ENCODE measurements around the gene NEK11. TPM values are rescaled to one million over a fixed set of nuclear protein-coding genes. Genes with fewer than 3 reads are reported as not detected.
A peak's percentile ranks its signal among the peaks of the same experiment; 100 is the strongest.

Gene NEK11
- polyA plus RNA-seq, 1 donor (not counting 4 experiments of a cell fraction or from before 2014, with no cell fraction given): 9.4 TPM

GRCh38 chr3:131348911-131349310, 322.2 kb downstream of the NEK11 start:
- Histone ChIP-seq H3K27me3 (ENCODE audit: control insufficient read depth, extremely low read depth, insufficient read depth, low read length) (no peaks in the 10 kb centered on the region), H4K20me1 (ENCODE audit: control insufficient read depth, extremely low read depth, insufficient read depth, low read length) (no peaks in the 10 kb centered on the region), H2AFZ (ENCODE audit: control insufficient read depth, low read length) (no peak overlapping the region), H3K4me2 (ENCODE audit: control insufficient read depth, extremely low read depth, insufficient read depth, low read depth, low read length) (peak overlapping the region; percentile 0), H3K9me3 (ENCODE audit: control insufficient read depth, low read depth, low read length) (no peaks in the 10 kb centered on the region), H3K4me3 (ENCODE audit: control insufficient read depth in 2 of 3, extremely low read depth in 1 of 3, insufficient read depth in 2 of 3, low read depth in 1 of 3, low read length in 3 of 3) (no peak overlapping the region), H3K9ac (ENCODE audit: control insufficient read depth, extremely low read depth, insufficient read depth, low read length) (no peak overlapping the region), H3K79me2 (ENCODE audit: control insufficient read depth, insufficient read depth, low read length) (no peaks in the 10 kb centered on the region), H3K27ac (ENCODE audit: control insufficient read depth, insufficient read depth, low read length) (no peak overlapping the region), H3K36me3 (ENCODE audit: control insufficient read depth in 2 of 2, extremely low read depth in 1 of 2, insufficient read depth in 2 of 2, low read length in 2 of 2) (no peaks in the 10 kb centered on the region), H3K4me1 (ENCODE audit: control insufficient read depth, extremely low read depth, insufficient read depth, low read length) (peaks cover 18% of the 10 kb centered on the region), H3K9me1 (ENCODE audit: control insufficient read depth, extremely low read depth, insufficient read depth, low read length) (no peaks in the 10 kb centered on the region)
- dilution Hi-C loops (cut with MboI; ENCODE audit: extremely low pct_ligation_motif_present, low sequenced_read_pairs): no loop called here
- no peak for TF ChIP-seq CTCF (optimal IDR thresholded peaks at IDR 0.05 in 1 of 3, IDR thresholded peaks at IDR 0.05 in 1 of 3, conservative IDR thresholded peaks at IDR 0.05 in 1 of 3; ENCODE audit: extremely low read depth in 1 of 3, insufficient read depth in 2 of 3, low read length in 3 of 3)
- no peak for TF ChIP-seq EZH2 (IDR thresholded peaks at IDR 0.05; ENCODE audit: low read length)
- DNase-seq (ENCODE audit: low read depth, low spot score): no peak
- FAIRE-seq: no peak

GRCh38 chr3:131349454-131349853, 322.8 kb downstream of the NEK11 start:
- H3K4me2 ChIP-seq (ENCODE audit: control insufficient read depth, extremely low read depth, insufficient read depth, low read depth, low read length): peak overlapping the region; percentile 0
- no peak overlapping the region for H3K27ac ChIP-seq (ENCODE audit: control insufficient read depth, insufficient read depth, low read length)
- H2AFZ ChIP-seq (ENCODE audit: control insufficient read depth, low read length): no peak overlapping the region
- DNase-seq (ENCODE audit: low read depth, low spot score) (no peak), FAIRE-seq (no peak)
- dilution Hi-C loops (cut with MboI; ENCODE audit: extremely low pct_ligation_motif_present, low sequenced_read_pairs): no loop called here
- H3K9ac ChIP-seq (ENCODE audit: control insufficient read depth, extremely low read depth, insufficient read depth, low read length): no peak overlapping the region
- TF ChIP-seq EZH2 (IDR thresholded peaks at IDR 0.05; ENCODE audit: low read length): no peak
- TF ChIP-seq CTCF (optimal IDR thresholded peaks at IDR 0.05 in 1 of 3, IDR thresholded peaks at IDR 0.05 in 1 of 3, conservative IDR thresholded peaks at IDR 0.05 in 1 of 3; ENCODE audit: extremely low read depth in 1 of 3, insufficient read depth in 2 of 3, low read length in 3 of 3): no peak
- no peaks in the 10 kb centered on the region for H3K9me1 ChIP-seq (ENCODE audit: control insufficient read depth, extremely low read depth, insufficient read depth, low read length)
- H3K27me3 ChIP-seq (ENCODE audit: control insufficient read depth, extremely low read depth, insufficient read depth, low read length): no peaks in the 10 kb centered on the region
- H3K36me3 ChIP-seq (ENCODE audit: control insufficient read depth in 2 of 2, extremely low read depth in 1 of 2, insufficient read depth in 2 of 2, low read length in 2 of 2): no peaks in the 10 kb centered on the region
- H4K20me1 ChIP-seq (ENCODE audit: control insufficient read depth, extremely low read depth, insufficient read depth, low read length): no peaks in the 10 kb centered on the region
- H3K79me2 ChIP-seq (ENCODE audit: control insufficient read depth, insufficient read depth, low read length): no peaks in the 10 kb centered on the region
- no peak overlapping the region for H3K4me3 ChIP-seq (ENCODE audit: control insufficient read depth in 2 of 3, extremely low read depth in 1 of 3, insufficient read depth in 2 of 3, low read depth in 1 of 3, low read length in 3 of 3)
- H3K4me1 ChIP-seq (ENCODE audit: control insufficient read depth, extremely low read depth, insufficient read depth, low read length): peaks cover 18% of the 10 kb centered on the region
- no peaks in the 10 kb centered on the region for H3K9me3 ChIP-seq (ENCODE audit: control insufficient read depth, low read depth, low read length)

Data from keratinocyte (primary cell).